ENCODE results near the gene PIEZO2.

DNA sequence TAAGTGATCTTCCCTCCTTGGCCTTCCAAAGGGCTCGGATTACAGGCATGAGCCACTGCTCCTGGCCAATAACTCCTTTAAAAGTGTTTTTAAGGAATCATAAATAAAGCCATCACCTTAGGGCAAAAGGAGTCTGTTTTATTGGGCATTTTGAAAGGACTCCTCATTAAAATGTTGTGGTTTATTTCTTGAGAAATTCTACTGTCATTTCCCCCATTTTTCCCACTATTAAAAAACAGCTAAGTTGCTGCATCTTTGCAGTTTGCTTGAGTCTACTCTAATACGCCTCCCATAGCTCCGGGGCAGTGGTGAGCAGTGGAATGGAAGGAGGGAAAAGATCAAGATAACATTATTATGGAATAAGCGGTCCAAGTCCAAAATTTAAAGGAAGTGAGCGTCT, 293.2 kb downstream of the PIEZO2 start:
- TF ChIP-seq, protein P1, sequence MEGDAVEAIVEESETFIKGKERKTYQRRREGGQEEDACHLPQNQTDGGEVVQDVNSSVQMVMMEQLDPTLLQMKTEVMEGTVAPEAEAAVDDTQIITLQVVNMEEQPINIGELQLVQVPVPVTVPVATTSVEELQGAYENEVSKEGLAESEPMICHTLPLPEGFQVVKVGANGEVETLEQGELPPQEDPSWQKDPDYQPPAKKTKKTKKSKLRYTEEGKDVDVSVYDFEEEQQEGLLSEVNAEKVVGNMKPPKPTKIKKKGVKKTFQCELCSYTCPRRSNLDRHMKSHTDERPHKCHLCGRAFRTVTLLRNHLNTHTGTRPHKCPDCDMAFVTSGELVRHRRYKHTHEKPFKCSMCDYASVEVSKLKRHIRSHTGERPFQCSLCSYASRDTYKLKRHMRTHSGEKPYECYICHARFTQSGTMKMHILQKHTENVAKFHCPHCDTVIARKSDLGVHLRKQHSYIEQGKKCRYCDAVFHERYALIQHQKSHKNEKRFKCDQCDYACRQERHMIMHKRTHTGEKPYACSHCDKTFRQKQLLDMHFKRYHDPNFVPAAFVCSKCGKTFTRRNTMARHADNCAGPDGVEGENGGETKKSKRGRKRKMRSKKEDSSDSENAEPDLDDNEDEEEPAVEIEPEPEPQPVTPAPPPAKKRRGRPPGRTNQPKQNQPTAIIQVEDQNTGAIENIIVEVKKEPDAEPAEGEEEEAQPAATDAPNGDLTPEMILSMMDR (IDR thresholded peaks at IDR 0.05; ENCODE audit: low read length): no peak
- no peak for TF ChIP-seq EZH2 (IDR thresholded peaks at IDR 0.05; ENCODE audit: borderline replicate concordance, low read length)

Measured in OCI-LY1 (cell line).